Measurements from ENCODE around the gene TRIO. TPM values are rescaled to one million over a fixed set of nuclear protein-coding genes. Genes with fewer than 3 reads are reported as not detected.

The TRIO gene
- polyA plus RNA-seq, 3 donors, result 104 to 124 (median 116) TPM

GRCh38 chr5:14348142-14348541, 205.0 kb downstream of the TRIO start:
- DNase-seq (ENCODE audit: extremely low read depth in 1 of 11, low read depth in 9 of 11, low spot score in 4 of 11), result no peak

- DNase-seq (ENCODE audit: extremely low read depth in 1 of 11, low read depth in 9 of 11, low spot score in 4 of 11), result no peak
Measured at GRCh38 chr5:14349029-14349428, 205.9 kb downstream of the TRIO start.

GRCh38 chr5:14351086-14351661, 208.0 kb downstream of the TRIO start:
- DNase-seq (ENCODE audit: extremely low read depth in 1 of 11, low read depth in 9 of 11, low spot score in 4 of 11), result no peak

- DNase-seq (ENCODE audit: extremely low read depth in 1 of 11, low read depth in 9 of 11, low spot score in 4 of 11), result peak in 10 of 11 donors; percentile 21 to 51 (median 40)
Measured at GRCh38 chr5:14351845-14352712, 208.9 kb downstream of the TRIO start.

GRCh38 chr5:14353726-14354474, 210.8 kb downstream of the TRIO start:
- no peak for DNase-seq (ENCODE audit: extremely low read depth in 1 of 11, low read depth in 9 of 11, low spot score in 4 of 11)

- DNase-seq (ENCODE audit: extremely low read depth in 1 of 11, low read depth in 9 of 11, low spot score in 4 of 11), result no peak
Measured at GRCh38 chr5:14355391-14355790, 212.2 kb downstream of the TRIO start.

GRCh38 chr5:14356305-14356704, 213.2 kb downstream of the TRIO start:
- no peak for DNase-seq (ENCODE audit: extremely low read depth in 1 of 11, low read depth in 9 of 11, low spot score in 4 of 11)

GRCh38 chr5:14357441-14357840, 214.3 kb downstream of the TRIO start:
- DNase-seq (ENCODE audit: extremely low read depth in 1 of 11, low read depth in 9 of 11, low spot score in 4 of 11), result no peak

GRCh38 chr5:14357851-14358250, 214.7 kb downstream of the TRIO start:
- DNase-seq (ENCODE audit: extremely low read depth in 1 of 11, low read depth in 9 of 11, low spot score in 4 of 11), result no peak

- DNase-seq (ENCODE audit: extremely low read depth in 1 of 11, low read depth in 9 of 11, low spot score in 4 of 11), result no peak
Measured at GRCh38 chr5:14358536-14358935, 215.4 kb downstream of the TRIO start.

GRCh38 chr5:14359069-14360043, 216.2 kb downstream of the TRIO start:
- DNase-seq (ENCODE audit: extremely low read depth in 1 of 11, low read depth in 9 of 11, low spot score in 4 of 11), result no peak

GRCh38 chr5:14362491-14362890, 219.3 kb downstream of the TRIO start:
- no peak for DNase-seq (ENCODE audit: extremely low read depth in 1 of 11, low read depth in 9 of 11, low spot score in 4 of 11)

GRCh38 chr5:14364096-14364495, 221.0 kb downstream of the TRIO start:
- no peak for DNase-seq (ENCODE audit: extremely low read depth in 1 of 11, low read depth in 9 of 11, low spot score in 4 of 11)

- DNase-seq (ENCODE audit: extremely low read depth in 1 of 11, low read depth in 9 of 11, low spot score in 4 of 11), result peak in 3 of 11 donors; percentile 7 to 15 (median 13)
Measured at GRCh38 chr5:14364576-14365472, 221.7 kb downstream of the TRIO start.

- no peak for DNase-seq (ENCODE audit: extremely low read depth in 1 of 11, low read depth in 9 of 11, low spot score in 4 of 11)
Measured at GRCh38 chr5:14365831-14366430, 222.8 kb downstream of the TRIO start.

- DNase-seq (ENCODE audit: extremely low read depth in 1 of 11, low read depth in 9 of 11, low spot score in 4 of 11), result no peak
Measured at GRCh38 chr5:14366763-14367162, 223.6 kb downstream of the TRIO start.

- no peak for DNase-seq (ENCODE audit: extremely low read depth in 1 of 11, low read depth in 9 of 11, low spot score in 4 of 11)
Measured at GRCh38 chr5:14367364-14367763, 224.2 kb downstream of the TRIO start.
